Mucosa of rectum (tissue), 2 donors: ENCODE data around the gene XPO6.

Source experiments
- H3K27ac ChIP-seq, 2 donors: one replicate each; pipeline ENCODE4 v1.7.0; 2013; ENCODE audit warnings: inconsistent platforms in 2 of 2, low read depth in 2 of 2, low read length in 2 of 2
- H3K27me3 ChIP-seq, 2 donors: one replicate each; pipeline ENCODE4 v1.7.0; 2013; ENCODE audit warnings: low read length in 2 of 2; ENCODE audit not compliant: control insufficient read depth in 2 of 2, insufficient read depth in 2 of 2
- H3K36me3 ChIP-seq, 2 donors: one replicate each; pipeline ENCODE4 v1.7.0; 2013; ENCODE audit warnings: low read length in 2 of 2; ENCODE audit not compliant: control insufficient read depth in 2 of 2, insufficient read depth in 2 of 2
- H3K4me1 ChIP-seq, 2 donors: one replicate each; pipeline ENCODE4 v1.7.0; 2013; ENCODE audit warnings: low read length in 2 of 2, mild to moderate bottlenecking in 1 of 2; ENCODE audit not compliant: control insufficient read depth in 2 of 2, insufficient read depth in 2 of 2
- H3K4me3 ChIP-seq, 2 donors: one replicate each; pipeline ENCODE4 v1.7.0; 2013; ENCODE audit warnings: low read length in 2 of 2
- H3K9ac ChIP-seq, 2 donors: one replicate each; pipeline ENCODE4 v1.7.0; 2013; ENCODE audit warnings: low read length in 2 of 2, low read depth in 1 of 2, mild to moderate bottlenecking in 1 of 2
- H3K9me3 ChIP-seq, 2 donors: one replicate each; pipeline ENCODE4 v1.7.0; 2013; ENCODE audit warnings: low read length in 2 of 2; ENCODE audit not compliant: control insufficient read depth in 2 of 2
- donor health status: healthy.
- donor health status: Normal muscosa, but diverticular disease.

XPO6 gene

DNA sequence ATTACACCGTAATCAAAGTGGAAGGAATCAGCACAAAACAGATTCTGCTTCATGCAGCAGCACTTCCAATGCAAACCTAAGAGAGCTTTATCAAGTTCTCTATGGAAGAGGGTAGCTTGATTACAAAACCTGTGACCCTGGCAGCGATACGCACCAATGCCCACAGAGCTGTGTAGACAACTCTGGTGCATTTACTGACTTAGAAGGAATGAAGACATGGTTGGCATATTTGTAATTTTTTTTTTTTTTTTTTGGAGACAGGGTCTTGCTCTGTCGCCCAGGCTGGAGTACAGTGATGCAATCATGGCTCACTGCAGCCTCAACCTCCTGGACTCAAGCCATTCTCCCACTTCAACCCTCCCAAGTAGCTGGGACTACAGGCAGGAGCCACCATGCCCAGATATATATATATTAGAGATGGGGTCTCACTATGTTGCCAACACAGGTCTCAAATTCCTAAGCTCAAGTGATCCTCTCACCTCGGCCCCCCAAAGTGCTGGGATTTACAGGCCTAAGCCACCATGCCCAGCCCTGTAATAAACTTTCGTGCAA, 49.4 kb downstream of the XPO6 start:
- Histone ChIP-seq H3K4me3 (no peak overlapping the region), H3K9ac (no peak overlapping the region), H3K27me3 (no peaks in the 10 kb centered on the region), H3K36me3 (peaks cover 25 to 33% of the 10 kb centered on the region in 2 donors), H3K4me1 (peaks cover 0 to 2% of the 10 kb centered on the region in 2 donors), H3K27ac (no peak overlapping the region), H3K9me3 (no peaks in the 10 kb centered on the region)

DNA sequence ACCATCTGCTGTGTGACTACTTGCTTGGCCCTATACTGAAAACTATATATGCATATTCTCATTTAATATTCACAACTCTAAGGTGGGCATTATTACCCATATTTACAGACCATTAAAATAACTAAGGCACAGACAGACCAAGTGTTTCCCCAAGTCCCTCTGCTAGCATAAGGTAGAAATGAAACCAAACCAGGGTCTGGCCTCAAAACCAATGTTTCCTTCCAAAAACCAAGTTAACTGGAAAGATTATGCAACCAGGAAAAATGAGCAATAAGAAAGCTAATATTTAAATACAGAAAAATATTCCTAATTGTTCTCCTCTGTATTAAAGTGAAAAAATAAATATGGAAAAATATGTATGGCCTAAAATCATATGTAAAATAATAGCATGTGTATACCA, 50.1 kb downstream of the XPO6 start:
- Histone ChIP-seq H3K36me3 (peaks cover 18 to 26% of the 10 kb centered on the region in 2 donors), H3K4me3 (no peak overlapping the region), H3K27me3 (no peaks in the 10 kb centered on the region), H3K27ac (no peak overlapping the region), H3K9me3 (no peaks in the 10 kb centered on the region), H3K4me1 (peaks cover 0 to 2% of the 10 kb centered on the region in 2 donors), H3K9ac (no peak overlapping the region)

DNA sequence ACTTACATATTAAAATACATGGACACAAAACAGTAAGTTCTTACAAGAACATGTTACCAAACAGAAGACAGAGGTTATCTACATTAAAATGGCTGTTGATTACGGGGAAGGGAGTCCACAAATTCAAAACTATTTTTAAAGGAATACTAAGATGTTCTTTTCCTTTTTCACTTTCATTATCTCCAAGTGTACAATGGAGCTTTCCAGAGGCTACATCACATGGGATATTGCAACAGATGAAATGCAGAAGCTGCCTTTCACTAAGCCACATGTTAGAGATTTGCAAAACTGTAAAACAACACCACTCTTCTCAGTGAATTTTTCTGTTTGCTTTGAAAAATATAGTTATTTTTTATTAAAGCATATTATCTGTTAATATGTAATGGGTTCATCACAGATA, 53.6 kb downstream of the XPO6 start:
- no peak overlapping the region for H3K4me3 ChIP-seq
- H3K4me1 ChIP-seq, result peaks cover 0 to 2% of the 10 kb centered on the region in 2 donors
- H3K9me3 ChIP-seq, result no peaks in the 10 kb centered on the region
- peak overlapping the region; percentile 11 for H3K27ac ChIP-seq
- H3K36me3 ChIP-seq, result peaks cover 16 to 30% of the 10 kb centered on the region in 2 donors
- H3K9ac ChIP-seq, result no peak overlapping the region
- H3K27me3 ChIP-seq, result no peaks in the 10 kb centered on the region

DNA sequence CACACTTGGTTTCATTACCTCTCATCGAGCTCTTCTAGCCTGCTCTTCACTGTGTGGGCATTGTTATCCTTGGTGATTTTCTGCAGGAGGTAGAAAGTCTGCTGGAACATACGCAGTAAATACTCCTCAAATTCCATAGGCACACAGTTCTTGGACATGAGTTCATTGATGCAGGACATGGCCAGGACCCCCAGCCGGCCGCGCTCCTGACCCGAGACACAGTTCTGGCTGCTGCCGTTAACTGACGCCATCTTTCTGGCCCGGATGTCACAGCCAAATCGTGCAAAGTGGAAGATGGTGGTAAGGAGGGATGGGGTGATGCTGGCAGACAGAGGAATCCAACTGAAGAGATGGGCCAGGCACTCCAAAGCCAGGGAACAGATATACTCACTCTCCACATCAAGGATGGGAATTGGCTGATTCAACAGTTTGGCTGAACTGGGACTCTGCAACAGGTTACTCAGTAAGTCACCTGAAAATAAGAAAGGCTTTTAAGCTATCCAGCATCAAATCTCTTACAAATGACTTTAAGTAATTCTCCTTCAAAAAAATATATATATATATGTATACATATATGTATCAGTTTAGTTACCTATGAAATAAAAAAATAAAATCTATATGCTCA, 55.6 kb downstream of the XPO6 start:
- no peak overlapping the region for H3K9ac ChIP-seq
- peaks cover 0 to 2% of the 10 kb centered on the region in 2 donors for H3K4me1 ChIP-seq
- H3K9me3 ChIP-seq, result no peaks in the 10 kb centered on the region
- no peak overlapping the region for H3K27ac ChIP-seq
- no peaks in the 10 kb centered on the region for H3K27me3 ChIP-seq
- H3K4me3 ChIP-seq, result no peak overlapping the region
- H3K36me3 ChIP-seq, result peaks cover 32 to 44% of the 10 kb centered on the region in 2 donors

DNA sequence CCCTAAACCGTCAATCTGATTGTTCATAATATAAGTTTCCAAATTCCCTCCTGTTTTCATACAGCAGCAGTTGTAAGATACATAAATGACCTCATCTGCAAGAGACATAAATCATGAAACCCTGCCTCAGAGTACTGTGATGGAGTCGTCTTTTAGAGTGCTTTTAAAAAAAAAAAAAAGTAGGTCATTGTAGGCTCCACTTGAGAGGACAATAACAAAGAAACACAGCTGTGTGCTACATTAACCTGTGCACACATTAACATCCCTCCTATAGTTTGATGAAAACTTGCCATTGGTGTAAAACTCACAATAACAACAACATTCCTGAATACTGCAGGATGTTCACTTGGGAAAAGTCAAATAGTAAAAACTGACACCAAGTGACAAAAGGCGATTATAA, 56.5 kb downstream of the XPO6 start:
- no peaks in the 10 kb centered on the region for H3K27me3 ChIP-seq
- no peak overlapping the region for H3K9ac ChIP-seq
- H3K4me3 ChIP-seq, result no peak overlapping the region
- peaks cover 0 to 2% of the 10 kb centered on the region in 2 donors for H3K4me1 ChIP-seq
- no peaks in the 10 kb centered on the region for H3K9me3 ChIP-seq
- peaks cover 41 to 51% of the 10 kb centered on the region in 2 donors for H3K36me3 ChIP-seq
- no peak overlapping the region for H3K27ac ChIP-seq

DNA sequence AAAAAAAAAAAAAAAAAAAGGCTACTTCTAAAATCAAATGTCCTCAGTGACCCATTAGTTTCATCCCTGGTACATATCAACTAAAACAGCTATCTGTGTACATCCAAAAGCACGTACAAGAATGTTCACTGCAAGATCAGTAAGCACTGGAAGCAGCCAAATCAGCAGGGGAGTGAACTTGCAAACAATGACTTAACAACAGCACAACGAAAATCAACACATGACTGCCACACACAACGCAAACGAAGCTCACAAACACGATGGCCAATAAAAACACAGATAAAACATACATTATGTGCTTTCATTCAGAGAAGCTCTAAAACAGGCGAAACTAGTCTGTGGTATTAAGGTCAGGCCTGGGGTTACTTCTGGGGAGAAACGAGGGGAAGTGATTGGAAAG, 60.6 kb downstream of the XPO6 start:
- H3K27ac ChIP-seq, result no peak overlapping the region
- H3K4me3 ChIP-seq, result no peak overlapping the region
- no peaks in the 10 kb centered on the region for H3K27me3 ChIP-seq
- H3K4me1 ChIP-seq, result no peaks in the 10 kb centered on the region
- no peak overlapping the region for H3K9ac ChIP-seq
- H3K36me3 ChIP-seq, result peaks cover 65 to 68% of the 10 kb centered on the region in 2 donors
- H3K9me3 ChIP-seq, result no peaks in the 10 kb centered on the region

DNA sequence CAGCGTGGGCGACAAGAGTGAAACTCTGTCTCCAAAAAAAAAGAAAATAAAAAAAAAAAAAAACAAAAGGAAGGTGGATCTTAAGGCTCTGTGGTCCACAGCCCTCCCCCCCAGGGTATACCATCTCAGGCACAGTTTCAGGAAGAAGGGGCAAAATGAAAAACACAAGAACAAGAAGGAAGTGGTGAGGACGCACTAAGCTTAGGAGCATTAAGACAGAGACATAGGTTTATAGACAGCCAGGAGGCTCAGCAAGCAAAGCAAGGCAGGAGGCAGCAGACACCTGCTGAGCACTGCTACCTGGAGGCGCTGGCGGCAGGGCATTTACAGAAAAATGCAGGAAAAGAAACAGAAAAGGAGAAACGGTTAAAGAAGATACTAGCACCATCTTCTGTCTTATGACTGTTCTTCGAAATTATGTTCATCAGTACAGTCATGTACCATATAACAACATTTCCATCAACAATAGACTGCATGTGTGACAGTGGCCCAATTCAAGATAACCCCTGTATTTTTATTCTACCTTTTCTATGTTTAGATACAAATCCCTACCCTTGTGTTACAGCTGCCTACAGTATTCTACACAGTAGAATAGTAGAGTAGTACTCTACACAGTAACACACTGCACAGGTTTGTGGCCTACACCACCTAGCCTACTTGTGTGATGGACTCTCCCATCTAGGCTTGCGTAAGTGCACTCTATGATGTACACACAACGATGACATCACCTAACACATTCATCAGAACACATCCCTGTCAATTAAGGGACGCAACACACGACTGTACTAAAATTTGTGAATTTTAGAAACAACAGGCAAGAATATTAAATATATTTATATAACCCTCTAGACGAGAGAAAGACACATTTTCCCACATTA, 62.5 kb downstream of the XPO6 start:
- Histone ChIP-seq H3K4me1 (no peaks in the 10 kb centered on the region), H3K27me3 (no peaks in the 10 kb centered on the region), H3K4me3 (no peak overlapping the region), H3K9ac (no peak overlapping the region), H3K27ac (no peak overlapping the region), H3K36me3 (peaks cover 60 to 62% of the 10 kb centered on the region in 2 donors), H3K9me3 (no peaks in the 10 kb centered on the region)

DNA sequence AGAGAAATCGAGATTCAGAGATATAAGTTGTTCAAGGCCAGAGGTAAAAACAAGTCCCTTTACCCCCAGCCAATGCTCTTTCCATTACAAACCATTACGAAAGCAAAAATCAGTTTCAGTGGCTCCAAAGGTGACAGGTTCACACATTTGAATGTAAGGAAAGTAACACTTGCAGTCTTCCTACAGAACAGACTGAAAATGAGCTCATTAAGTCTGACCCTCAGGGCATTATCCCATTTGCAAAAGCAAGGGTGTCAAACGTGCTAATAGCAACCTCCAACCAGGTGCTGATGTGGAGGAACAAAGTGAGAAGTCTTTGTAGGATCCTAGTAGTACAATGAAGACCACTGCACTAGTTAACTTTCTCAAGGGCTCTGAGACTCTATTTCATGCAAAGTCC, 65.2 kb downstream of the XPO6 start:
- Histone ChIP-seq H3K27me3 (no peaks in the 10 kb centered on the region), H3K9ac (no peak overlapping the region), H3K27ac (no peak overlapping the region), H3K9me3 (no peaks in the 10 kb centered on the region), H3K4me3 (no peak overlapping the region), H3K4me1 (peaks cover 0 to 3% of the 10 kb centered on the region in 2 donors), H3K36me3 (peaks cover 48 to 54% of the 10 kb centered on the region in 2 donors)

DNA sequence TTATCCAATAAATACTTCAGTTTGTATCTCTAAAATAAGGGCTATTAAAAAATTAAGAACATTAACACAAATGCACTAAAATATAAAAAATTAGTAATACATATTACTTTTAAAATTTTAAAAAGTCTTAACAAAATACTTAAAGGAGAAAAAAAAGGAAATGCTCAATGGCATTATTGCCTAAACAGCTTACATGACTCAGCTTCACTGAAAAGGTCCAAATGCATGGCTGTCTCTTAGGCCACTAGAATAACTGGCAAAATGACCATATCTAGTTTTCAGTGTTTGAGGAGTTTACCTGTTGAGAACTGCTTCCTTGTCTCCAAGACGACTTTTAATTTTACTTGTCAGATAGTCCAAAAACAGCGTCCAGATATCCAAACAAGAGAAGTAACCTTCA, 66.0 kb downstream of the XPO6 start:
- no peak overlapping the region for H3K27ac ChIP-seq

More for the DNA sequence above, 66.0 kb downstream of the XPO6 start:
- H3K4me1 ChIP-seq, result peaks cover 0 to 3% of the 10 kb centered on the region in 2 donors
- no peaks in the 10 kb centered on the region for H3K9me3 ChIP-seq
- H3K36me3 ChIP-seq, result peaks cover 42 to 51% of the 10 kb centered on the region in 2 donors
- H3K4me3 ChIP-seq, result no peak overlapping the region
- no peaks in the 10 kb centered on the region for H3K27me3 ChIP-seq
- H3K9ac ChIP-seq, result no peak overlapping the region
